H1 (cell line): ENCODE results near the gene ANAPC2. TPM values are rescaled to one million over a fixed set of nuclear protein-coding genes. Genes with fewer than 3 reads are reported as not detected.

Experiments used
- BRCA1 ChIP-seq: IDR thresholded peaks from 2 replicates; pipeline ENCODE4 v1.6.1; 2012; ENCODE audit warnings: low read depth, low read length, improper control_type of control experiment
- HDAC2 ChIP-seq, 2 experiments: fragments of 300-600 bp in 1 of 2; sonication (generic) in 1 of 2; IDR thresholded peaks; 2 replicates each; pipeline ENCODE4 v1.6.1; 2011 to 2012; ENCODE audit warnings: low read depth in 2 of 2, low read length in 2 of 2, mild to moderate bottlenecking in 2 of 2, moderate library complexity in 2 of 2, borderline replicate concordance in 1 of 2, inconsistent platforms in 1 of 2
- JUND ChIP-seq: IDR thresholded peaks from 2 replicates; pipeline ENCODE4 v1.6.1; 2011; ENCODE audit warnings: mild to moderate bottlenecking, improper control_type of control experiment, low read length
- RXRA ChIP-seq: IDR thresholded peaks from 2 replicates; pipeline ENCODE4 v1.6.1; 2011; ENCODE audit warnings: low read depth, mild to moderate bottlenecking, low read length, moderate library complexity; ENCODE audit not compliant: insufficient read depth
- SAP30 ChIP-seq: fragments of 300-600 bp; sonication (generic); IDR thresholded peaks from 2 replicates; pipeline ENCODE4 v1.7.1; 2012; ENCODE audit warnings: low read length, moderate library complexity, mild to moderate bottlenecking, inconsistent platforms; ENCODE audit not compliant: insufficient read depth, insufficient replicate concordance
- polyA plus RNA-seq, 7 experiments: library from polyadenylated mRNA; depleted of rRNA in 3 of 7; stranded (reverse) in 5 of 7; unstranded in 2 of 7; fragments of >200 nt in 5 of 7; fragments of 200-250 nt in 2 of 7; gene quantifications; 1 replicate in 5 of 7; 2 replicates in 1 of 7; 4 replicates in 1 of 7; pipeline versions ENCODE4 v1.2.1 to v1.2.3, GENCODE V29; 2011 to 2013; ENCODE audit warnings: missing spikeins in 2 of 7, mixed read lengths in 2 of 7
- total RNA-seq: library from RNA; stranded (reverse); fragmentation: NEBNext Ultra II Directional; extraction: Animal tissue kit (Norgen Biotek cat#: 25700); gene quantifications from 2 replicates; pipeline ENCODE4 v1.2.1, GENCODE V29; 2021

ANAPC2 gene
- total and polyA plus RNA-seq, 2 of the 8 experiments (the other 6 are each of a cell fraction or from before 2014, with no cell fraction given): 30.2 to 37.7 TPM

GRCh38 chr9:137194909-137195308, 6.5 kb upstream of the ANAPC2 start (continued):
- no peak for TF ChIP-seq RXRA
- TF ChIP-seq SAP30: no peak
- TF ChIP-seq JUND: no peak
- no peak for TF ChIP-seq BRCA1
- no peak for TF ChIP-seq HDAC2 (IDR thresholded peaks at IDR 0.05; ENCODE audit: borderline replicate concordance in 1 of 2, low read depth in 2 of 2, low read length in 2 of 2)
